ENCODE results near the gene FGB. TPM values are rescaled to one million over a fixed set of nuclear protein-coding genes. Genes with fewer than 3 reads are reported as not detected.

Gene FGB
- total and polyA plus RNA-seq, 2 of the 13 experiments (the other 11 are each of a cell fraction or from before 2014, with no cell fraction given) = 226 to 784 TPM

DNA sequence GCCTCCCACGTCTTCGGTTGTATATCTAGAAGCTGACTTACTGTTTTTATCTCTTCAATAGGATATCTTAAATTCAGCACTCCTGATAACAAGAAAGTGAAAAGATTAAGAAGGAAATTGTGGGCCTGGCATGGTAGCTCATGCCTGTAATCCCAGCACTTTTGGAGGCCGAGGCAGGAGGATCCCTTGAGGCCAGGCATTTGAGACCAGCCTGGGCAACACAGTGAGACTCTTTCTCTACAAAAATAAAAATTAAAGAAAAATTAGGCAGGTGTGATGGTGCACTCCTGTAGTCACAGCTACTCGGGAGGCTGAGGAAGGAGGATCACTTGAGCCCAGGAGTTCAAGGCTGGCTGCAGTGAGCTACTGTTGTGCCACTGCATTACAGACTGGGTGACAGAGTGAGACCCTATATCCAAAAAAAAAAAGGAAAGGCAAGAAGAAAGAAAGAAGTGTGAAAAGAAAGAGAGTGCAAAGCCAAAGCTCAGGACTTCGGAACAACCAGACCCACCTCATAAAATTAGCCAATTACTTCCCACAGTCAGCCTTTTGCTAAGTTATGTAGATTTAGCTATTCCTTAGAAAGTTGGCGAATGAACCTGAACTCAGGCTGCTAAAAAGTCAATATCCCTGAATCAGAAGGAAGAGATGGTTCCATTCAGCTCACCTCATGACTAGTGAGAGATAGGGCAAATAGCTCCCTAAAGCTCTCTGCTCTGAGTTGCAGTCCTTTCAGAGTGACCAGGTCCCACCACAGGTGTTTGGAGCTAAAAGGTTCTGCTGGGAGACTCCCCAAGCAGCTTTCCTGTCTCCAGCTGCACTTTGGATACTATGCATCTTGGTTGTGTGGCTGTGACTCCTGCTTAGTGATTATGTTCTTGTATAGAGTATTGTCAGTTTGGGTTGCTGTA, 40.5 kb downstream of the FGB start (continued):
- TF ChIP-seq, protein P1, sequence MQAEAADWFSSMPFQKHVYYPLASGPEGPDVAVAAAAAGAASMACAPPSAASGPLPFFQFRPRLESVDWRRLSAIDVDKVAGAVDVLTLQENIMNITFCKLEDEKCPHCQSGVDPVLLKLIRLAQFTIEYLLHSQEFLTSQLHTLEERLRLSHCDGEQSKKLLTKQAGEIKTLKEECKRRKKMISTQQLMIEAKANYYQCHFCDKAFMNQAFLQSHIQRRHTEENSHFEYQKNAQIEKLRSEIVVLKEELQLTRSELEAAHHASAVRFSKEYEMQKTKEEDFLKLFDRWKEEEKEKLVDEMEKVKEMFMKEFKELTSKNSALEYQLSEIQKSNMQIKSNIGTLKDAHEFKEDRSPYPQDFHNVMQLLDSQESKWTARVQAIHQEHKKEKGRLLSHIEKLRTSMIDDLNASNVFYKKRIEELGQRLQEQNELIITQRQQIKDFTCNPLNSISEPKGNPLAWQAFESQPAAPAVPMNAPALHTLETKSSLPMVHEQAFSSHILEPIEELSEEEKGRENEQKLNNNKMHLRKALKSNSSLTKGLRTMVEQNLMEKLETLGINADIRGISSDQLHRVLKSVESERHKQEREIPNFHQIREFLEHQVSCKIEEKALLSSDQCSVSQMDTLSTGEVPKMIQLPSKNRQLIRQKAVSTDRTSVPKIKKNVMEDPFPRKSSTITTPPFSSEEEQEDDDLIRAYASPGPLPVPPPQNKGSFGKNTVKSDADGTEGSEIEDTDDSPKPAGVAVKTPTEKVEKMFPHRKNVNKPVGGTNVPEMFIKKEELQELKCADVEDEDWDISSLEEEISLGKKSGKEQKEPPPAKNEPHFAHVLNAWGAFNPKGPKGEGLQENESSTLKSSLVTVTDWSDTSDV (CRISPR knock-in tag; IDR thresholded peaks at IDR 0.05) = no peak
- TF ChIP-seq, protein P2, sequence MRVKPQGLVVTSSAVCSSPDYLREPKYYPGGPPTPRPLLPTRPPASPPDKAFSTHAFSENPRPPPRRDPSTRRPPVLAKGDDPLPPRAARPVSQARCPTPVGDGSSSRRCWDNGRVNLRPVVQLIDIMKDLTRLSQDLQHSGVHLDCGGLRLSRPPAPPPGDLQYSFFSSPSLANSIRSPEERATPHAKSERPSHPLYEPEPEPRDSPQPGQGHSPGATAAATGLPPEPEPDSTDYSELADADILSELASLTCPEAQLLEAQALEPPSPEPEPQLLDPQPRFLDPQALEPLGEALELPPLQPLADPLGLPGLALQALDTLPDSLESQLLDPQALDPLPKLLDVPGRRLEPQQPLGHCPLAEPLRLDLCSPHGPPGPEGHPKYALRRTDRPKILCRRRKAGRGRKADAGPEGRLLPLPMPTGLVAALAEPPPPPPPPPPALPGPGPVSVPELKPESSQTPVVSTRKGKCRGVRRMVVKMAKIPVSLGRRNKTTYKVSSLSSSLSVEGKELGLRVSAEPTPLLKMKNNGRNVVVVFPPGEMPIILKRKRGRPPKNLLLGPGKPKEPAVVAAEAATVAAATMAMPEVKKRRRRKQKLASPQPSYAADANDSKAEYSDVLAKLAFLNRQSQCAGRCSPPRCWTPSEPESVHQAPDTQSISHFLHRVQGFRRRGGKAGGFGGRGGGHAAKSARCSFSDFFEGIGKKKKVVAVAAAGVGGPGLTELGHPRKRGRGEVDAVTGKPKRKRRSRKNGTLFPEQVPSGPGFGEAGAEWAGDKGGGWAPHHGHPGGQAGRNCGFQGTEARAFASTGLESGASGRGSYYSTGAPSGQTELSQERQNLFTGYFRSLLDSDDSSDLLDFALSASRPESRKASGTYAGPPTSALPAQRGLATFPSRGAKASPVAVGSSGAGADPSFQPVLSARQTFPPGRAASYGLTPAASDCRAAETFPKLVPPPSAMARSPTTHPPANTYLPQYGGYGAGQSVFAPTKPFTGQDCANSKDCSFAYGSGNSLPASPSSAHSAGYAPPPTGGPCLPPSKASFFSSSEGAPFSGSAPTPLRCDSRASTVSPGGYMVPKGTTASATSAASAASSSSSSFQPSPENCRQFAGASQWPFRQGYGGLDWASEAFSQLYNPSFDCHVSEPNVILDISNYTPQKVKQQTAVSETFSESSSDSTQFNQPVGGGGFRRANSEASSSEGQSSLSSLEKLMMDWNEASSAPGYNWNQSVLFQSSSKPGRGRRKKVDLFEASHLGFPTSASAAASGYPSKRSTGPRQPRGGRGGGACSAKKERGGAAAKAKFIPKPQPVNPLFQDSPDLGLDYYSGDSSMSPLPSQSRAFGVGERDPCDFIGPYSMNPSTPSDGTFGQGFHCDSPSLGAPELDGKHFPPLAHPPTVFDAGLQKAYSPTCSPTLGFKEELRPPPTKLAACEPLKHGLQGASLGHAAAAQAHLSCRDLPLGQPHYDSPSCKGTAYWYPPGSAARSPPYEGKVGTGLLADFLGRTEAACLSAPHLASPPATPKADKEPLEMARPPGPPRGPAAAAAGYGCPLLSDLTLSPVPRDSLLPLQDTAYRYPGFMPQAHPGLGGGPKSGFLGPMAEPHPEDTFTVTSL (CRISPR knock-in tag; IDR thresholded peaks at IDR 0.05; ENCODE audit: borderline replicate concordance) = no peak
- TF ChIP-seq FOSL2 (CRISPR knock-in tag; IDR thresholded peaks at IDR 0.05) (no peak), RORA (CRISPR knock-in tag; IDR thresholded peaks at IDR 0.05) (no peak), ESRRA (CRISPR knock-in tag; IDR thresholded peaks at IDR 0.05; ENCODE audit: low read depth) (no peak), HOXA9 (CRISPR knock-in tag; IDR thresholded peaks at IDR 0.05; ENCODE audit: borderline replicate concordance) (0 out of 2 replicates have a peak, but pooled peaks have one; percentile 22), ZNF562 (CRISPR knock-in tag; IDR thresholded peaks at IDR 0.05; ENCODE audit: borderline replicate concordance) (peak; percentile 69; the same call in 1 of the 2 replicates), ZNF337 (CRISPR knock-in tag; IDR thresholded peaks at IDR 0.05; ENCODE audit: borderline replicate concordance, low read depth) (no peak), CC2D1A (CRISPR knock-in tag; IDR thresholded peaks at IDR 0.05) (no peak), AGO2 (optimal IDR thresholded peaks at IDR 0.05; ENCODE audit: low read depth, low read length) (no peak), RBFOX2 (IDR thresholded peaks at IDR 0.05; ENCODE audit: low read depth, low read length) (peak; percentile 80), NCOA5 (CRISPR knock-in tag; IDR thresholded peaks at IDR 0.05) (0 out of 2 replicates have a peak, but pooled peaks have one; percentile 24), DNMT3B (CRISPR knock-in tag; conservative IDR thresholded peaks at IDR 0.05) (0 out of 2 replicates have a peak, but pooled peaks have one; percentile 21), BCL6 (CRISPR knock-in tag; IDR thresholded peaks at IDR 0.05) (peak; percentile 59), REPIN1 (CRISPR knock-in tag; IDR thresholded peaks at IDR 0.05; ENCODE audit: borderline replicate concordance, low read depth) (peak; percentile 82; the same call in 1 of the 2 replicates), ZNF530 (CRISPR knock-in tag; IDR thresholded peaks at IDR 0.05; ENCODE audit: low read depth) (no peak)
- TF ChIP-seq, protein P3, sequence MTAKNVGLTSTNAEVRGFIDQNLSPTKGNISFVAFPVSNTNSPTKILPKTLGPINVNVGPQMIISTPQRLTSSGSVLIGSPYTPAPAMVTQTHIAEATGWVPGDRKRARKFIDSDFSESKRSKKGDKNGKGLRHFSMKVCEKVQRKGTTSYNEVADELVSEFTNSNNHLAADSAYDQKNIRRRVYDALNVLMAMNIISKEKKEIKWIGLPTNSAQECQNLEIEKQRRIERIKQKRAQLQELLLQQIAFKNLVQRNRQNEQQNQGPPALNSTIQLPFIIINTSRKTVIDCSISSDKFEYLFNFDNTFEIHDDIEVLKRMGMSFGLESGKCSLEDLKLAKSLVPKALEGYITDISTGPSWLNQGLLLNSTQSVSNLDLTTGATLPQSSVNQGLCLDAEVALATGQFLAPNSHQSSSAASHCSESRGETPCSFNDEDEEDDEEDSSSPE (CRISPR knock-in tag; IDR thresholded peaks at IDR 0.05) = 0 out of 2 replicates have a peak, but pooled peaks have one; percentile 13
